Stimulated activated CD4-positive, alpha-beta T cell treated with anti-CD3 and anti-CD28 coated beads, Interleukin-1b, Interleukin-23, amount 100 ng/mL, for 1 hour (primary cell): ENCODE results near the gene SMIM10.
"Not testable (repeated sequence)": the region's sequence is repeated elsewhere in the genome, so short reads cannot be mapped to it uniquely, and the experiment has no call there.

ENCODE experiments used
- DNase-seq, 2 donors: peaks; one replicate each; pipeline ENCODE4 v3.0.0-alpha.2; 2020; ENCODE audit warnings: low read depth in 2 of 2

SMIM10 gene

GRCh38 chrX:134990801-134991481 is at the start of gene SMIM10:
Gene SMIM10 (plus strand): TSS chrX:134990991. CDS start chrX:134991096, 105 bp downstream.
- DNase-seq, result no peak

GRCh38 chrX:134946364-134946763 is 44.4 kb upstream of the SMIM10 start:
- DNase-seq, result not testable (repeated sequence)

- no peak for DNase-seq
Observed at GRCh38 chrX:134948333-134949241, 42.2 kb upstream of the SMIM10 start.

DNA sequence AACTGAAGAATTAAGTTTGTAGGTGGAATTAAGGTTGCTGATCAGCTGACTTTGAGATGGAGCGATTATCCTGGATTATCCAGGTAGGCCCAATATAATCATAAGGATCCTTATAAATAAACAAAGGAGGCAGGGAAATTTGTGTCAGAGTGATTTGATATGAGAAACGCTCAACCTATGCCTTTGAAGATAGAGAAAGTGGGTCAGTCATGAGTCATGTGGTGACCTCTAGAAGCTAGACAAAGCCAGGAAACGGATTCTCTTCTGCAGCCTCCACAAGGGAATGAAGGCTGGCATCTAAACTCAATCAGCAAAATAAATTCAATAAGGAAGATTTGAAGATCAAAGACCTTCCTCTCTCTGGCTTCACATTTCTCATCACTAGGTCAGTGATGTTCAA is 41.5 kb upstream of the SMIM10 start:
- no peak for DNase-seq

- DNase-seq, result no peak
Observed at GRCh38 chrX:134957836-134958235, 33.0 kb upstream of the SMIM10 start.

- not testable (repeated sequence) for DNase-seq
Observed at GRCh38 chrX:134960366-134960765, 30.4 kb upstream of the SMIM10 start.

- no peak for DNase-seq
Observed at GRCh38 chrX:134963041-134963440, 27.8 kb upstream of the SMIM10 start.

DNA sequence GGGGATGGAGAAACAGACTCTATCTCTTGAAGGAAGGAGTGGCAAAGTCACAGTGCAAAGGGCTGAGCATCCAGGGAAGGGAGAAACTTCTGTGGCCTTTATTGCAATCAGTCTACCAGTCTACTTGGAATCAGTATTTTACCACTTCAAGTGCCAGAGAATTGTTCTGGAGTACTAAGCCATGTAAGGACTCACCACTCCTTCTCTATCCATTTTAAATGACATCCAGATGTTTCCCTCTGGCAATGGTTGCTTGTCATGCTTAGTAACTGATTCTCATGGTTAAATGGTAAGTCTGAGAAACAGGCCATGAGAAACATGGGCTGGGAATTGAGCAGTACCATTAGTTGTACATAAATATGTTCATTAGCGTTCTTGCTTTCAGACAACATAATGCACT is 21.1 kb upstream of the SMIM10 start:
- no peak for DNase-seq

- no peak for DNase-seq
Observed at GRCh38 chrX:134971926-134972325, 18.9 kb upstream of the SMIM10 start.

- no peak for DNase-seq
Observed at GRCh38 chrX:134975516-134975915, 15.3 kb upstream of the SMIM10 start.

- DNase-seq, result no peak
Observed at GRCh38 chrX:134981910-134982309, 8.9 kb upstream of the SMIM10 start.

GRCh38 chrX:134982748-134983147 is 8.0 kb upstream of the SMIM10 start:
- no peak for DNase-seq

GRCh38 chrX:134985479-134985878 is 5.3 kb upstream of the SMIM10 start:
- DNase-seq, result no peak

DNA sequence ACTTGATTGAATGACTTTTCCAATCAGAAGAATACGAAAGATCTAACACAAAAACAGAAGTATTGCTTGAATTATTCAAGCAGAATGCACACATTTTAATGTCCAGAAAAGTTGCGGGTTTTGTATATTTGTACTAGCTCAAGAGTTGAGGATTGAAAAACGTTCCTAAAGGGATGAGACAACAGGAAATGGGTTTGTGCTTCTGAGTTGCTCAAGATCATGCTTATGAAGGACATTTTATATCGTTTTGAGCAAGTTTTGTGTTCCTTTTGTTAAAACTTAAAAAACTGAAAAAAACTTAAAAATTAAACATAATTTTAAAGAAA is 353 bp upstream of the SMIM10 start:
- no peak for DNase-seq

DNA sequence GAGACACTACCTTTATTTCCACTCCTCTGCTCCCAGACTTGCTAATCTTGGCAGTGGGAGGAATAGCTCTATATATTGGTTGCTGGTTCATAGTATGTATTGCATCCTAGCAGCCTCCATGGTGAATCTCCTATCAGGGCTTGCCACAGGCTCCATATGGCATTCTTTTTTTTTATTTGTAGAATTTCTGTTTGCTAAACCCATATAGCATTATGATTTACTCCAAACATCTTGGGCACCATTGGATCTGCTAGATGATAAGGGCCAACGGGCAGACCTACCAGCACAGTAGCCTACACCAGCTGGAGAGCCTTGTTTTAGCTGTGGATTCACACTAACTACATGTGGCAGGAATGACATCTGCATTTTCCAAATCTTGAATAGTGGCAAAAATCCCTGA is 6.9 kb downstream of the SMIM10 start:
- no peak for DNase-seq

GRCh38 chrX:134998246-134998645 is 7.5 kb downstream of the SMIM10 start:
- no peak for DNase-seq

DNA sequence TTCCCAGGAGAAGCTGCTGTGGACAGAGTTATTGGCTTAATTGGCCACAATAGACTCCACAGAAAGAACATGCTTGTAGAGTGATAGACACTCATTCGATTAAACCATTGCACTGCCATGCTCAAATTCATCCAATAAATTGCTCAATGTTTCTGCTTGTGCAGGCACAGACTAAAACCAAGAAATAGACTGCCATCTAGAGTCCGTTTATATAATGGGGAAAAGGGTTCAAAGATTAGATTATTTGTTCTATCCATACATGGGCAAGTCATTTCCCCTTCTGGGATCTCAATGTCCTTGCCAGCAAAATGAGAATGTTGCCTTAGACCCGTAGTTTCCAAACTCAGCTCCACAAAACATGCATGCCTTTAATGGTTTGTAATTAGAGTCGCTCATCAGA is 8.7 kb downstream of the SMIM10 start:
- DNase-seq, result no peak

DNA sequence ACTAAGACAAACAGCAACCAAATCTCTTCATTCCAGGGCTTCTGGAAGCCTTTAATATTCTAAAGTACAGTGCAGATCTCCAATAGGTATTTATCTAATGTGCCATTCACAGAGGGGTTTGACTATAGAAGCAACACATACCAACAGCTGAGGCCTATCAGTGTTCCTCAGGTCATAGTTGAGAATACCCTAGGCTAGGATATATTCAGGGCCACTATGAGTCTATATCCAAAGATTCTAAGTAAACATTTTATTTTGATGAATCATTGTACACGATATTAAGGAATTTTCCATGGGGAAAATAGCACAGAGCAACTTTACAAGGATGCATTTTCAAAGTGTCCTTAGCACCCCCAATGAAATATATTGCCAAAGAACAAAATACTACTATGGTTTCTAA is 9.7 kb downstream of the SMIM10 start:
- DNase-seq, result no peak

GRCh38 chrX:135003876-135004623 is 13.3 kb downstream of the SMIM10 start:
- DNase-seq, result peak; percentile 60 to 73

DNA sequence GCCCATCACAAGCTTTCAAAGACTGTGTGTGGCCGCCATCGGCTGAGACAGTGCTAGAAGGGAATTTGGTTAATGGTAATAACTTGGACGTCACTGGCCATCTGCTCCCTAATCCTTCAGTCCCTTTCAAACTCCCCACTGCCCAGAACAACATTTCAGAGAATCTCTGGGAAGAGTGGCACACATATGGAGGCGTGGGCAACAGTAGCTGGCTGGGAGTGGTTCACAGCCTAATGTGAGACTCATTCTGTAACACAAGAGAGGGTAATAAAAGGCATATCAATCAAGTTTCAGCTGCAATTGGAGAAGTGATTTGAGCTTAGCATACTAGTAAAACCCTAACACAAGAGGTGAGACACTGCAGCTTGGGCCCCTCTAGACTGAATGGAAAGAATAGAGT is 15.4 kb downstream of the SMIM10 start:
- DNase-seq, result no peak

DNA sequence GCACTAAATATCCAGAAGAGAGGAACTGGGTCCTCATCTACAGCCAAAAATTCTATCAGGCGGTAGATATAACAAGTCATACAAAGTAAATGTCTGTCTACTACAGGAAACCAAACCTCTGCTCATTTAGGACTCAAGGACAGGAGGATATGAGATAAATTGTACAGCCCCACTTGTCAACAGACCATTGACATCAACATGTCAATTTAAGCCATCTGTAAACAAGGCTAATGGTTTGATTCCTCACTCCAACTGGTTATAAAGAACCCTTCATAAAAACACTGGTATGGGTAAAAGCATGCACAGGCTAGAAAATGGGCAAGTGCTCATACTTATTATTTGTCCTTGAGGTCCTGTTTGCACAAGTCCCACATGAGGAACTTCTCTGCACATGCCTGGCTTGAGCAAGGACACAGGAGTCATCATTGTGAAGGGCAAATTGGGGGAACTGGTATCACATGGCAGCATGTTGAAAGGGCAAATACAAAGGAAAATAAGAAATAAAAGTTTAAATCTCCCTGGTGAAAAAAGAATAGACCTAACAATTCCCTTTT is 18.3 kb downstream of the SMIM10 start:
- DNase-seq, result no peak

- no peak for DNase-seq
Observed at GRCh38 chrX:135009838-135010237, 19.0 kb downstream of the SMIM10 start.
